ENCODE results near the gene CRYZL1. TPM values are rescaled to one million over a fixed set of nuclear protein-coding genes. Genes with fewer than 3 reads are reported as not detected.
A peak's percentile ranks its signal among the peaks of the same experiment; 100 is the strongest.

The CRYZL1 gene
- total and polyA plus RNA-seq, 2 of the 8 experiments (the other 6 are each of a cell fraction or from before 2014, with no cell fraction given): 15.6 to 15.8 TPM

GRCh38 chr21:33640697-33641351 lies 717 bp downstream of the CRYZL1 start (continued):
- TF ChIP-seq CHD7 (IDR thresholded peaks at IDR 0.05; ENCODE audit: insufficient replicate concordance, low read length): no peak
- TF ChIP-seq TCF12 (IDR thresholded peaks at IDR 0.05; ENCODE audit: low read depth, low read length): no peak
- TF ChIP-seq POLR2AphosphoS5 (IDR thresholded peaks at IDR 0.05; ENCODE audit: low read depth, low read length): no peak
- TF ChIP-seq ATF2 (IDR thresholded peaks at IDR 0.05; ENCODE audit: low read length): peak; percentile 7; the same call in 1 of the 2 replicates
- no peak for TF ChIP-seq NRF1 (IDR thresholded peaks at IDR 0.05; ENCODE audit: low read depth, low read length)
- no peak for TF ChIP-seq USF2 (IDR thresholded peaks at IDR 0.05; ENCODE audit: low read length)

Data from H1 (cell line).